WTC11 (cell line): ENCODE data around the gene CTDSPL. TPM values are rescaled to one million over a fixed set of nuclear protein-coding genes. Genes with fewer than 3 reads are reported as not detected.

Source experiments
- ATAC-seq: fragments of 200-7000 bp; cut with Tn5 transposase; 2 replicates; pipeline ENCODE4 v1.10.0; 2021; ENCODE audit warnings: mild to moderate bottlenecking, moderate library complexity
- CTCF ChIA-PET: fragments of 300-600 bp; sonication (Branson Sonifier 250); formaldehyde crosslinking; loops from one replicate; lab custom pipeline; 2021; ENCODE audit warnings: antibody characterized with exemption; lab: Charles Lee
- POLR2A ChIA-PET: fragments of 350-600 bp; sonication (Branson Sonifier 250); formaldehyde crosslinking; loops from one replicate; lab custom pipeline; 2021; ENCODE audit warnings: antibody characterized with exemption; lab: Charles Lee
- DNase-seq: peaks from one replicate; pipeline ENCODE4 v3.0.0; 2021; ENCODE audit warnings: low spot score
- H3K27ac Mint-ChIP-seq: 2 replicates; pipeline ENCODE4 v1.8.0; 2021; ENCODE audit warnings: mixed read lengths
- H3K27me3 Mint-ChIP-seq: 2 replicates; pipeline ENCODE4 v1.8.0; 2021; ENCODE audit warnings: low read depth, mild to moderate bottlenecking, moderate library complexity, mixed read lengths
- H3K36me3 Mint-ChIP-seq: 2 replicates; pipeline ENCODE4 v1.8.0; 2021; ENCODE audit warnings: mixed read lengths
- H3K4me1 Mint-ChIP-seq: 2 replicates; pipeline ENCODE4 v1.8.0; 2022; ENCODE audit warnings: mixed read lengths
- H3K4me3 Mint-ChIP-seq: 2 replicates; pipeline ENCODE4 v1.8.0; 2021; ENCODE audit warnings: mild to moderate bottlenecking, moderate library complexity, mixed read lengths
- H3K9me3 Mint-ChIP-seq: 2 replicates; pipeline ENCODE4 v1.8.0; 2021; ENCODE audit warnings: mixed read lengths
- CTCF ChIP-seq: fragments of 200-600 bp; IDR thresholded peaks from 2 replicates; pipeline ENCODE4 v1.8.0; 2022; ENCODE audit warnings: antibody characterized with exemption
- E2F1 ChIP-seq: sonication (generic); formaldehyde crosslinking; IDR thresholded peaks from 2 replicates; pipeline ENCODE4 v1.8.0; 2022; ENCODE audit warnings: mild to moderate bottlenecking, missing genetic modification reagents
- ELF4 ChIP-seq: sonication (generic); formaldehyde crosslinking; IDR thresholded peaks from 2 replicates; pipeline ENCODE4 v1.8.1; 2022; ENCODE audit warnings: low read depth, mild to moderate bottlenecking, moderate library complexity, missing genetic modification reagents
- FOXP4 ChIP-seq: sonication (generic); formaldehyde crosslinking; IDR thresholded peaks from 2 replicates; pipeline ENCODE4 v1.8.0; 2022; ENCODE audit warnings: mild to moderate bottlenecking, missing genetic modification reagents
- GRHL2 ChIP-seq: fragments of 250-450 bp; sonication (Bioruptor Pico); IDR thresholded peaks from 2 replicates; pipeline ENCODE4 v1.8.0; 2022; ENCODE audit warnings: mild to moderate bottlenecking, moderate library complexity; ENCODE audit not compliant: insufficient replicate concordance, severe bottlenecking
- HMGA2 ChIP-seq: fragments of 250-450 bp; sonication (Bioruptor Pico); IDR thresholded peaks from 2 replicates; pipeline ENCODE4 v1.4.0; 2021; ENCODE audit warnings: mild to moderate bottlenecking, moderate library complexity
- MAX ChIP-seq: sonication (generic); formaldehyde crosslinking; IDR thresholded peaks from 2 replicates; pipeline ENCODE4 v1.8.0; 2022; ENCODE audit warnings: mild to moderate bottlenecking, missing genetic modification reagents
- MYBL2 ChIP-seq: sonication (generic); formaldehyde crosslinking; IDR thresholded peaks from 2 replicates; pipeline ENCODE4 v1.8.1; 2023; ENCODE audit warnings: mild to moderate bottlenecking, moderate library complexity, missing genetic modification reagents
- NR1H2 ChIP-seq: sonication (generic); formaldehyde crosslinking; IDR thresholded peaks from 2 replicates; pipeline ENCODE4 v1.9.0; 2021; ENCODE audit warnings: mild to moderate bottlenecking, moderate library complexity, missing genetic modification reagents
- NR3C1 ChIP-seq: sonication (generic); formaldehyde crosslinking; conservative IDR thresholded peaks from 2 replicates; pipeline ENCODE4 v1.8.1; 2023; ENCODE audit warnings: low read depth, mild to moderate bottlenecking, missing genetic modification reagents
- PRRX2 ChIP-seq: fragments of 250-450 bp; sonication (Bioruptor Pico); IDR thresholded peaks from 2 replicates; pipeline ENCODE4 v1.8.0; 2021; ENCODE audit warnings: mild to moderate bottlenecking
- TCF7 ChIP-seq: sonication (generic); formaldehyde crosslinking; IDR thresholded peaks from 2 replicates; pipeline ENCODE4 v1.8.0; 2022; ENCODE audit warnings: mild to moderate bottlenecking, low read depth, missing genetic modification reagents, moderate library complexity
- ZBTB21 ChIP-seq: sonication (generic); formaldehyde crosslinking; IDR thresholded peaks from 2 replicates; pipeline ENCODE4 v1.8.1; 2023; ENCODE audit warnings: mild to moderate bottlenecking, missing genetic modification reagents, borderline replicate concordance
- ZNF396 ChIP-seq: fragments of 250-450 bp; sonication (Bioruptor Pico); IDR thresholded peaks from 2 replicates; pipeline ENCODE4 v1.8.0; 2021; ENCODE audit warnings: mild to moderate bottlenecking, moderate library complexity, borderline replicate concordance
- ZNF425 ChIP-seq: fragments of 250-450 bp; sonication (Bioruptor Pico); conservative IDR thresholded peaks from 2 replicates; pipeline ENCODE4 v1.9.0; 2021; ENCODE audit warnings: mild to moderate bottlenecking
- ZSCAN18 ChIP-seq: fragments of 250-450 bp; sonication (Bioruptor Pico); IDR thresholded peaks from 2 replicates; pipeline ENCODE4 v2.1.2; 2022; ENCODE audit warnings: mild to moderate bottlenecking, moderate library complexity
- total RNA-seq: library from RNA; stranded (reverse); gene quantifications from 3 replicates; pipeline ENCODE4 v1.2.3, GENCODE V29; 2021

Gene CTDSPL
- total RNA-seq, 1 experiment from 2014 or later, result 41.2 TPM

- TF ChIP-seq ZNF425 (CRISPR knock-in tag) (no peak), MAX (CRISPR knock-in tag) (no peak), GRHL2 (CRISPR knock-in tag) (no peak), ZSCAN18 (no peak), NR1H2 (CRISPR knock-in tag) (no peak), ZNF396 (CRISPR knock-in tag) (no peak), HMGA2 (CRISPR knock-in tag) (no peak), E2F1 (CRISPR knock-in tag) (no peak), MYBL2 (no peak), PRRX2 (CRISPR knock-in tag) (no peak)
Observed at GRCh38 chr3:37852771-37853170, 8.9 kb upstream of the CTDSPL start (continued).

- no peak for TF ChIP-seq PRRX2 (CRISPR knock-in tag)
- TF ChIP-seq ZBTB21 (CRISPR knock-in tag), result no peak
- ChIA-PET POLR2A (no interaction called here), CTCF (interaction anchor here (0.6 to 6.7 kb wide), 10 partner anchors 10 to 297 kb away, joined by 3 to 109 read pairs (median 14); no protein-coding TSS in a partner anchor)
- Mint-ChIP-seq H3K9me3 (no peaks in the 10 kb centered on the region), H3K27me3 (peaks cover 5% of the 10 kb centered on the region; the same call in 1 of the 2 replicates), H3K4me3 (no peak overlapping the region), H3K36me3 (no peaks in the 10 kb centered on the region), H3K27ac (no peak overlapping the region), H3K4me1 (peaks cover 25% of the 10 kb centered on the region)
- ATAC-seq, result no peak
- DNase-seq, result no peak
Observed at GRCh38 chr3:37853691-37854413, 7.8 kb upstream of the CTDSPL start.

- Mint-ChIP-seq H3K27ac (no peak overlapping the region), H3K36me3 (peaks cover 5% of the 10 kb centered on the region; the same call in 1 of the 2 replicates), H3K9me3 (peaks cover 4% of the 10 kb centered on the region; the same call in 1 of the 2 replicates), H3K27me3 (peaks cover 19% of the 10 kb centered on the region), H3K4me1 (peaks cover 19% of the 10 kb centered on the region), H3K4me3 (no peak overlapping the region)
- DNase-seq (peak; percentile 89), ATAC-seq (peak; percentile 41)
- ChIA-PET POLR2A (no interaction called here), CTCF (interaction anchor here (0.6 to 6.7 kb wide), 24 partner anchors 8 to 152 kb away, joined by 3 to 109 read pairs (median 4); no protein-coding TSS in a partner anchor)
- TF ChIP-seq CTCF, result peak; percentile 95
- no peak for TF ChIP-seq TCF7 (CRISPR knock-in tag)
- no peak for TF ChIP-seq ELF4 (CRISPR knock-in tag)
- TF ChIP-seq NR3C1, result no peak
- TF ChIP-seq FOXP4 (CRISPR knock-in tag), result no peak
Observed at GRCh38 chr3:37855363-37855970, 6.2 kb upstream of the CTDSPL start.
